Measurements from ENCODE around the gene PRKAG2.
A peak's percentile ranks its signal among the peaks of the same experiment; 100 is the strongest.

PRKAG2 gene

GRCh38 chr7:151876899-151877777 lies at the start of gene PRKAG2:
PRKAG2 (minus strand) TSS chr7:151877115; CDS start chr7:151876620, 495 bp downstream.
- Histone ChIP-seq H3K4me1 (ENCODE audit: control insufficient read depth in 1 of 2, insufficient read depth in 2 of 2, low read length in 2 of 2) (peaks cover 8 to 12% of the 10 kb centered on the region in 2 donors), H3K9ac (ENCODE audit: low read depth in 1 of 2, low read length in 2 of 2) (peak within 1 kb of the TSS; percentile 77 to 85)

GRCh38 chr7:151926336-151926712 lies 49.4 kb upstream of the PRKAG2 start:
- Histone ChIP-seq H3K36me3 (ENCODE audit: control insufficient read depth in 1 of 2, insufficient read depth in 2 of 2, low read length in 2 of 2) (no peaks in the 10 kb centered on the region), H3K4me1 (ENCODE audit: control insufficient read depth in 1 of 2, insufficient read depth in 2 of 2, low read length in 2 of 2) (peaks cover 33 to 44% of the 10 kb centered on the region in 2 donors), H3K27ac (ENCODE audit: low read depth, low read length) (no peak overlapping the region), H3K9me3 (ENCODE audit: control insufficient read depth in 1 of 2, low read length in 2 of 2) (no peaks in the 10 kb centered on the region), H3K9ac (ENCODE audit: low read depth in 1 of 2, low read length in 2 of 2) (no peak overlapping the region), H3K27me3 (ENCODE audit: control insufficient read depth in 1 of 2, insufficient read depth in 2 of 2, low read length in 2 of 2) (peaks cover 0 to 3% of the 10 kb centered on the region in 2 donors), H3K4me3 (ENCODE audit: low read depth in 1 of 2, low read length in 2 of 2) (no peak overlapping the region)

More at GRCh38 chr7:151876899-151877777, at the start of gene PRKAG2:
- peak within 1 kb of the TSS; percentile 94 to 98 for H3K4me3 ChIP-seq (ENCODE audit: low read depth in 1 of 2, low read length in 2 of 2)
- no peaks in the 10 kb centered on the region for H3K9me3 ChIP-seq (ENCODE audit: control insufficient read depth in 1 of 2, low read length in 2 of 2)
- H3K27ac ChIP-seq (ENCODE audit: low read depth, low read length), result peak within 1 kb of the TSS; percentile 82
- no peaks in the 10 kb centered on the region for H3K36me3 ChIP-seq (ENCODE audit: control insufficient read depth in 1 of 2, insufficient read depth in 2 of 2, low read length in 2 of 2)
- H3K27me3 ChIP-seq (ENCODE audit: control insufficient read depth in 1 of 2, insufficient read depth in 2 of 2, low read length in 2 of 2), result no peaks in the 10 kb centered on the region

- Histone ChIP-seq H3K4me1 (ENCODE audit: control insufficient read depth in 1 of 2, insufficient read depth in 2 of 2, low read length in 2 of 2) (peaks cover 33 to 44% of the 10 kb centered on the region in 2 donors), H3K36me3 (ENCODE audit: control insufficient read depth in 1 of 2, insufficient read depth in 2 of 2, low read length in 2 of 2) (no peaks in the 10 kb centered on the region), H3K9me3 (ENCODE audit: control insufficient read depth in 1 of 2, low read length in 2 of 2) (no peaks in the 10 kb centered on the region), H3K27me3 (ENCODE audit: control insufficient read depth in 1 of 2, insufficient read depth in 2 of 2, low read length in 2 of 2) (peaks cover 0 to 3% of the 10 kb centered on the region in 2 donors), H3K4me3 (ENCODE audit: low read depth in 1 of 2, low read length in 2 of 2) (no peak overlapping the region), H3K9ac (ENCODE audit: low read depth in 1 of 2, low read length in 2 of 2) (peak overlapping the region in 1 of 2 donors; percentile 41), H3K27ac (ENCODE audit: low read depth, low read length) (no peak overlapping the region)
Measured at GRCh38 chr7:151925446-151926335, 48.8 kb upstream of the PRKAG2 start.

GRCh38 chr7:151924508-151924907 lies 47.6 kb upstream of the PRKAG2 start:
- no peak overlapping the region for H3K27ac ChIP-seq (ENCODE audit: low read depth, low read length)
- H3K4me1 ChIP-seq (ENCODE audit: control insufficient read depth in 1 of 2, insufficient read depth in 2 of 2, low read length in 2 of 2), result peaks cover 33 to 44% of the 10 kb centered on the region in 2 donors
- H3K9ac ChIP-seq (ENCODE audit: low read depth in 1 of 2, low read length in 2 of 2), result peak overlapping the region in 1 of 2 donors; percentile 6
- no peaks in the 10 kb centered on the region for H3K9me3 ChIP-seq (ENCODE audit: control insufficient read depth in 1 of 2, low read length in 2 of 2)
- H3K36me3 ChIP-seq (ENCODE audit: control insufficient read depth in 1 of 2, insufficient read depth in 2 of 2, low read length in 2 of 2), result no peaks in the 10 kb centered on the region
- H3K4me3 ChIP-seq (ENCODE audit: low read depth in 1 of 2, low read length in 2 of 2), result peak overlapping the region in 1 of 2 donors; percentile 28
- peaks cover 0 to 3% of the 10 kb centered on the region in 2 donors for H3K27me3 ChIP-seq (ENCODE audit: control insufficient read depth in 1 of 2, insufficient read depth in 2 of 2, low read length in 2 of 2)

GRCh38 chr7:151924001-151924400 lies 47.1 kb upstream of the PRKAG2 start:
- H3K9me3 ChIP-seq (ENCODE audit: control insufficient read depth in 1 of 2, low read length in 2 of 2), result no peaks in the 10 kb centered on the region
- H3K4me3 ChIP-seq (ENCODE audit: low read depth in 1 of 2, low read length in 2 of 2), result peak overlapping the region in 1 of 2 donors; percentile 28
- H3K27me3 ChIP-seq (ENCODE audit: control insufficient read depth in 1 of 2, insufficient read depth in 2 of 2, low read length in 2 of 2), result peaks cover 0 to 3% of the 10 kb centered on the region in 2 donors
- no peak overlapping the region for H3K27ac ChIP-seq (ENCODE audit: low read depth, low read length)
- peaks cover 34 to 44% of the 10 kb centered on the region in 2 donors for H3K4me1 ChIP-seq (ENCODE audit: control insufficient read depth in 1 of 2, insufficient read depth in 2 of 2, low read length in 2 of 2)
- H3K9ac ChIP-seq (ENCODE audit: low read depth in 1 of 2, low read length in 2 of 2), result peak overlapping the region in 1 of 2 donors; percentile 6
- H3K36me3 ChIP-seq (ENCODE audit: control insufficient read depth in 1 of 2, insufficient read depth in 2 of 2, low read length in 2 of 2), result no peaks in the 10 kb centered on the region

GRCh38 chr7:151923097-151923876 lies 46.4 kb upstream of the PRKAG2 start:
- Histone ChIP-seq H3K27me3 (ENCODE audit: control insufficient read depth in 1 of 2, insufficient read depth in 2 of 2, low read length in 2 of 2) (peaks cover 0 to 3% of the 10 kb centered on the region in 2 donors), H3K4me1 (ENCODE audit: control insufficient read depth in 1 of 2, insufficient read depth in 2 of 2, low read length in 2 of 2) (peaks cover 41 to 45% of the 10 kb centered on the region in 2 donors), H3K27ac (ENCODE audit: low read depth, low read length) (no peak overlapping the region), H3K9me3 (ENCODE audit: control insufficient read depth in 1 of 2, low read length in 2 of 2) (no peaks in the 10 kb centered on the region), H3K36me3 (ENCODE audit: control insufficient read depth in 1 of 2, insufficient read depth in 2 of 2, low read length in 2 of 2) (no peaks in the 10 kb centered on the region), H3K9ac (ENCODE audit: low read depth in 1 of 2, low read length in 2 of 2) (no peak overlapping the region), H3K4me3 (ENCODE audit: low read depth in 1 of 2, low read length in 2 of 2) (no peak overlapping the region)

GRCh38 chr7:151921451-151921850 lies 44.5 kb upstream of the PRKAG2 start:
- H3K4me3 ChIP-seq (ENCODE audit: low read depth in 1 of 2, low read length in 2 of 2), result no peak overlapping the region
- H3K4me1 ChIP-seq (ENCODE audit: control insufficient read depth in 1 of 2, insufficient read depth in 2 of 2, low read length in 2 of 2), result peaks cover 47 to 50% of the 10 kb centered on the region in 2 donors
- H3K36me3 ChIP-seq (ENCODE audit: control insufficient read depth in 1 of 2, insufficient read depth in 2 of 2, low read length in 2 of 2), result no peaks in the 10 kb centered on the region
- no peak overlapping the region for H3K9ac ChIP-seq (ENCODE audit: low read depth in 1 of 2, low read length in 2 of 2)
- no peak overlapping the region for H3K27ac ChIP-seq (ENCODE audit: low read depth, low read length)
- peaks cover 0 to 3% of the 10 kb centered on the region in 2 donors for H3K27me3 ChIP-seq (ENCODE audit: control insufficient read depth in 1 of 2, insufficient read depth in 2 of 2, low read length in 2 of 2)
- H3K9me3 ChIP-seq (ENCODE audit: control insufficient read depth in 1 of 2, low read length in 2 of 2), result no peaks in the 10 kb centered on the region

GRCh38 chr7:151920488-151920887 lies 43.6 kb upstream of the PRKAG2 start:
- Histone ChIP-seq H3K4me1 (ENCODE audit: control insufficient read depth in 1 of 2, insufficient read depth in 2 of 2, low read length in 2 of 2) (peaks cover 38 to 40% of the 10 kb centered on the region in 2 donors), H3K4me3 (ENCODE audit: low read depth in 1 of 2, low read length in 2 of 2) (no peak overlapping the region), H3K9me3 (ENCODE audit: control insufficient read depth in 1 of 2, low read length in 2 of 2) (no peaks in the 10 kb centered on the region), H3K27ac (ENCODE audit: low read depth, low read length) (no peak overlapping the region), H3K36me3 (ENCODE audit: control insufficient read depth in 1 of 2, insufficient read depth in 2 of 2, low read length in 2 of 2) (no peaks in the 10 kb centered on the region), H3K9ac (ENCODE audit: low read depth in 1 of 2, low read length in 2 of 2) (no peak overlapping the region), H3K27me3 (ENCODE audit: control insufficient read depth in 1 of 2, insufficient read depth in 2 of 2, low read length in 2 of 2) (peaks cover 0 to 3% of the 10 kb centered on the region in 2 donors)

- no peaks in the 10 kb centered on the region for H3K9me3 ChIP-seq (ENCODE audit: control insufficient read depth in 1 of 2, low read length in 2 of 2)
- no peaks in the 10 kb centered on the region for H3K36me3 ChIP-seq (ENCODE audit: control insufficient read depth in 1 of 2, insufficient read depth in 2 of 2, low read length in 2 of 2)
- H3K4me3 ChIP-seq (ENCODE audit: low read depth in 1 of 2, low read length in 2 of 2), result no peak overlapping the region
- H3K27ac ChIP-seq (ENCODE audit: low read depth, low read length), result no peak overlapping the region
- no peak overlapping the region for H3K9ac ChIP-seq (ENCODE audit: low read depth in 1 of 2, low read length in 2 of 2)
- peaks cover 0 to 3% of the 10 kb centered on the region in 2 donors for H3K27me3 ChIP-seq (ENCODE audit: control insufficient read depth in 1 of 2, insufficient read depth in 2 of 2, low read length in 2 of 2)
- peaks cover 31 to 33% of the 10 kb centered on the region in 2 donors for H3K4me1 ChIP-seq (ENCODE audit: control insufficient read depth in 1 of 2, insufficient read depth in 2 of 2, low read length in 2 of 2)
Measured at GRCh38 chr7:151919595-151919994, 42.7 kb upstream of the PRKAG2 start.

Data from duodenal mucosa (tissue), 2 donors.